Dermis blood vessel endothelial cell (primary cell): ENCODE measurements around the gene DYNLT1. TPM values are rescaled to one million over a fixed set of nuclear protein-coding genes. Genes with fewer than 3 reads are reported as not detected.
"Not testable (repeated sequence)": the region's sequence is repeated elsewhere in the genome, so short reads cannot be mapped to it uniquely, and the experiment has no call there.

ENCODE experiments used
- DNase-seq: peaks from one replicate; pipeline ENCODE4 v3.0.0; 2010
- total RNA-seq: library from RNA; depleted of rRNA; stranded (reverse); fragments of >200 nt; gene quantifications from 2 replicates; pipeline ENCODE4 v1.2.3, GENCODE V29; 2014

DYNLT1 gene
- total RNA-seq, 1 donor from 2014 or later: 80.2 TPM

DNA sequence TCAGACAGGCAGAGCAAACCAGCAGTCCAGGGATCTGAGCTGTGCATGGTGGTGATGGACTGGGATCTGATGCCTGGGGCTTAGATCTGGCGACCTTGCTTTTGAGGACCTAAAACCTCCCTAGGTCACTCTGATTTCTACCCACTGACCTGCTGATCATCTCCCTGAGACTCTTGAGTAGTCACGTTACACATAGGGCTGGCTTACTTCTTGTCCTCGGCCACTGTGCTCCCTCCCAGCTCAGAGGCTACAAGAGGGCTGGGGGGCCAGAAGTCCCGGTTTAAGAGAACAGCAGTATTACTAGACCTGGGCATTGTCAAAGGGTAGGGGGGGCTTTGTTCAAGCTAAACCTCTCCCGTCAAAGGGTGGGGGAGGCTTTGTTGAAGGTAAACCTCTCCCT, 5.5 kb downstream of the DYNLT1 start:
- DNase-seq: no peak

GRCh38 chr6:158638324-158638854, 6.2 kb downstream of the DYNLT1 start:
- no peak for DNase-seq

- no peak for DNase-seq
Measured at GRCh38 chr6:158636778-158637177, 7.8 kb downstream of the DYNLT1 start.

GRCh38 chr6:158635427-158636073, 9.0 kb downstream of the DYNLT1 start:
- DNase-seq: no peak

DNA sequence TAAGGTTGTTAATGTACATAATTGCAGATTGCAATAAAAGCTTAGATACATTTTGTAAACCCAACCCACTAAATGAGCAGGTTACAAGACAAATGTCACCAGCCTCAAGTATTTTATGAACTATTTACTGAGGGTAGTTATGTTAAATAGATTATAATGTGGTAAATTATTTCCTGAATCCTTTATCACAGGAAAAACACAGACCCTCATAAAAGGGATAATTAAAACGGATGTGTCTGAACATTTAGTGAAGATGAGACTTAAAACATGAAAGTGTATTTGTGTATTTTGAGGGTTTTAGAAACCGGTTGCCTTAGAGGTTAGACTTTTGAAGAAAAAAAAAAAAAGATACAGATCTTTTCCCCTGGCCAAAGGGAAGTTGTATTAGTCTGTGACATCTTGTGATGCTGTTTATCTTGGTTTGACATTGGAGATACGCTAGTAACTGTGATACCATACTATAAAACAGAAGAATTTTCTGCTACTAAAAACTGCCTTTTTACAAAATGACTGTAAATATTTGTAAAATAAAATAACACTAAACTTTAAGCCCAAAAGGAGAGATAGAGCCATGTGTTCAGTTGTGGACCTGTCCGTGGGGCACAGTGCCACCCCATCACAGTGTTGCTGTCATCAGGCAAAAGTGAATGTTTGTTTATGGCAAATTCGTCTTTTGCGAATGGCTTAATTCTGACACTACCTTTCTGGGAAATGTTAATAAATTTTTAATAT, 9.7 kb downstream of the DYNLT1 start:
- no peak for DNase-seq

- no peak for DNase-seq
Measured at GRCh38 chr6:158633127-158633526, 11.4 kb downstream of the DYNLT1 start.

- not testable (repeated sequence) for DNase-seq
Measured at GRCh38 chr6:158632538-158633119, 11.9 kb downstream of the DYNLT1 start.

- peak; percentile 92 for DNase-seq
Measured at GRCh38 chr6:158631678-158632537, 12.6 kb downstream of the DYNLT1 start.

DNA sequence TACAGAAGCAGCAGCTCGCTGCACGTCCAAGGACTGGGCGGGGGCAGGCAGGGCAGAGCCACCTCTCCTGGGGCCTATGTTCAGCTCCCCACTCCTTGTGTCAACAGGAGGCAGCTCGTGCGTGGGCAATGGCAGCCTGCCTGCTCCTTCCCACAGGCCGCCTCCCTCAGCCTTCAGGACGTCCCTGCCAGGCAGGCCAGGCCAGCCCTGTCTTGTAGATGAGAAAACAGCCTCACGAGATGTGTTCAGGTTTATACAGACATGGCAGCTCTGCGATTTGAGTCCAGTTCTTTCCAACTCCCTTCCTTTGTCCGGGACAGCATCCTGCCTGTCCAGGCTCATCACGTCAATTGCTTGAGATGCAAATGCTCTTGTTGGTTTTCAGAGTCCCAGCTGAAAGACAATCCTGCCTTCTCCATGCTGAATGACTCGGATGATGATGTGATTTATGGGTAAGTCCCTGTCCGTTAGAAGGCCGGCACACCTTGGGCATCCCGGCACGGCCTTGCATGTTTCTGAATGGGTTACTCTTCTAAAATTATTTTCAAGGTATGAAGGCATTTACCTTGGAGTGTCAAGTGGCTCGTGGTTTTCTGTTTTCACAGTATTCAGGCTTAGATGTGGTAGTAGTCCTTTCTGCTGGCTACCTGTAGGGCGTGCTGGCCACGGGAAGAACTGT, 13.5 kb downstream of the DYNLT1 start:
- DNase-seq: peak; percentile 32

- no peak for DNase-seq
Measured at GRCh38 chr6:158629367-158630221, 14.9 kb downstream of the DYNLT1 start.

DNA sequence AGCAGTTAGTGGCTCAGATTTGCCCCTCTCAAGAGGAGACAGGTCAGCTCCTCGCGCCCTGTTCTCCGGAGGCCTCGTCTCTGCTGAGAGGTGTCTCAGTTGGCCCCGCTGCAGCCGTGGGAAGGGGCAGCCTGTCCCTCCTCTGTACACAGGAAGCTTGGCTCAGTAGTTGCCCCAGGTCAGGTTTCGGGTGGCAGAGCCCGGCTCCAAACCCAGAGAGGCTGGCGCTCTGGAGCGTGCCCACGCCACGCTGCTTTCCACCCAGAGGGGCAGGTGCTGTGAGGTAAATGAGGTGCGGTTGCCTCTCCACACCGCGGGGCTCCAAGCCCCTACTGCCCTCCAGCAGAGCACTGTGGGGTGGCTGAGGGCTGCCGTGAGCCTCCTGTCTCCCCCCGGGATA, 16.0 kb downstream of the DYNLT1 start:
- DNase-seq: no peak

DNA sequence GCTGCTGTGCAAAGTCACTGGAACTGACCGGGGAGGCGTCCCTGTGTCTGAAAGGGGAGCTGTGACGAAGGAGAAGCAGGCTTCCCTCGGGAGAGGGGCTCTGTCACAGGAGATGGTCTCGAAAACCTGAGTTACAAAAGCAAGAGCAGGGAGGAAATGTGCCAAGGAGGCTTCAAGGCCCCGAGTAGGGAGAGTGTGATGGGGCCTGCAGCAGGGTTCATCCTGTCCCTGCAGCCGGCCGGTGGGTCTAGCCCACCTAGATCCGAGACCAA, 16.7 kb downstream of the DYNLT1 start:
- no peak for DNase-seq

GRCh38 chr6:158627168-158627939, 17.2 kb downstream of the DYNLT1 start:
- no peak for DNase-seq

DNA sequence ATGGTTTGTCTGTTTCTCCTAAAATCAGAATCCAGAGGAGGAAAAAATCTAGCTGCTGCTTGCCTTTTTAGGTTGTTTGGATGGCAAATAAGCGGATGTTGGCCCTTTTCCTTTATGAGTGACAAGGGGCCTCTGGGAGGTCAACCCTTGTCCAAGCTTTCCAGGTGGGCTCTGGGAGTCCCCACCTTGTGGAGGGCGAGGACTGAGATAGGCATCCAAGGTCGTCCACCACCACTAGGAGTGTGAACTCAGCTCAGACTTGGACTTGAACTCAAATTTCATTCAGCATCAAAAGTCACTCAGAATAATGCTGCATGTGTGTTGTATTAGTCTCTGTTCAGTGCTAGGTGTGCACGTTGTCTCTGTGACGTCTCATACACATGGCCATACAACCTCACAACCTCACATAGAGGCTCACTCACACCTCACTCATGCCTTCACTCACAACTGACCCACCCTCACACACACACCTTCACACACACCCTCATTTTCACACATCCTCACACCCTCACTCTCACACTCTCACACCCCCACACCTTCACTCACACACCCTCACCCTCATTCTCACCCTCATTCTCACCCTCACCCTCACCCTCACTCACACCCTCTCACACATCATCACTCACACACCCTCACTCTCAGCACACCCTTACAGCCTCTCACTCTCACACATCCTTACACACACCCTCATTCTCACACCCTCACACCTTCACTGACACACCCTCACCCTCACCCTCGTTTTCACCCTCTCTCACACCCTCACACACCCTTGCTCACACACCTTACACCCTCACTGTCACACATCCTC, 18.0 kb downstream of the DYNLT1 start:
- no peak for DNase-seq

DNA sequence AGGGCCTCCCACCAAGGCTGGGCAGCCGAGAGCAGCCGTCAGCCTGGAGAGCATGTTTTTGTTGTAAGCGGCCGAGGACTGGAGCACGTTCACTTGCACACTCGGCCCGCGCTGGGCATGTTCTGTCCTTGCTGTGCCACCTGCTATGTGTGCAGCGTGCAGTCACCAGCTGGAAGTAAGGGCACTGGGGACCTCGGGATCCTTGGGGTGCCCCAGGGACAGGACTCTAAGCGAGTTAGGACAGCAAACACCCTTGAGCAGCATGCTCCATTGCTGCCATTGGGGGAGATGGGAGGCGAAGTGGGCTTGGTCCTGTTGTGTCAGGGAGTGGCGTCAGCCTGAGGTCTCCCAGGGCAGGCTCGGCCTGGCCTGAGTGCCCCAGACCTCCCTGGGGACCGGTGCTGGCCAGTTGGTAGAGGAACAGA, 18.6 kb downstream of the DYNLT1 start:
- no peak for DNase-seq

- DNase-seq: no peak
Measured at GRCh38 chr6:158624684-158625682, 19.6 kb downstream of the DYNLT1 start.

GRCh38 chr6:158622545-158623190, 21.9 kb downstream of the DYNLT1 start:
- no peak for DNase-seq
